ENCODE measurements around the gene PJVK.

The PJVK gene

DNA sequence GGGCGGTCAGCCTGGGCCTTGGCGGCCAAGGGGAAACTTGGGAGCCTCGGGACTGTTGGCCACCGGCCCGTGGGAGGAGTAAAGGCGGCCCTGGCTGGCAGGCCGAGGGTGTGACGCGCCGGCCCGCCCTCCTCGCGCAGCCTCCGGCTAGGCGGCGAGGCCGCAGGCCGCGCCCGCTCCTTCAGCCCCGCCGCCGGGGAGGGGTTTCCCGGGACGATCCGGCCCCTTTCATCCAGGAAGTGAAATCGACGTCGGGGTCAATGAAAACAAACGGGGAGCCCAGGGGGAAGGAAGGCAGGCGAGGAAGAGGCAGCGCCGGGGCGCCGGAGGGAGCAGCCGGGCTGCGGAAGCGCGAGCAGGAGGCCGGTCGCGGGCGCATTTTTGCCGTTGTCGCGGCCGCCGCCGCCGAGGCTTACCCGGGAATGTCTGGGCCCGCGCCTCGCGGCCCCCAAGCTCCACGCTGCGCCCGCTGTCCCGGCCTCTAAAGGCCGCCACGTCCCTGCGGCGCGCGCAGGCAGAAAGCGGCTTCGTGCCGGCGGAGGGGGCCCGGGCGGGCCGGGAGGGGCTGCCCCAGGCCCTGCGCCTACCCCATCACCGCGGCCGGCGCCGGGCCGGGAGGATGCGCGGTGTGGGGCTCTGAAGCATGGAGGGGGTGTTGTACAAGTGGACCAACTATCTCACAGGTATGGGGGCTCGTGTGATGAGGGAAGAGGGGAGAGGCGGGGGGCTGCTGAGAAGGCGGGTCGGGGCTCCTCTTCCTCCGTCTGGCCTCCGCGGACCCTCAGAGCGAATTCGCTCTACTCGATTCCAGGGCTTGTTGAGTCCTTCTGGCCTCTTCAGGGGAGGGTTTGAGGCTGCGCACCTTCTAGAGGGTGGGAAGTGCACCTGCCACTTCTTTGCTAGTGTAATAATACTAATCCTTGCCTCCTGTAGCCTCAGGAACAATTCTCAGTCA, 29.3 kb downstream of the PJVK start, which contains the start of gene PLEKHA3:
PLEKHA3 (plus strand) TSS at position 231 of the 955 bp plus-strand sequence; CDS start at position 644, 413 bp downstream.
- peak; percentile 52 to 60 (median 53) for DNase-seq (ENCODE audit: low read depth in 3 of 3)

DNA sequence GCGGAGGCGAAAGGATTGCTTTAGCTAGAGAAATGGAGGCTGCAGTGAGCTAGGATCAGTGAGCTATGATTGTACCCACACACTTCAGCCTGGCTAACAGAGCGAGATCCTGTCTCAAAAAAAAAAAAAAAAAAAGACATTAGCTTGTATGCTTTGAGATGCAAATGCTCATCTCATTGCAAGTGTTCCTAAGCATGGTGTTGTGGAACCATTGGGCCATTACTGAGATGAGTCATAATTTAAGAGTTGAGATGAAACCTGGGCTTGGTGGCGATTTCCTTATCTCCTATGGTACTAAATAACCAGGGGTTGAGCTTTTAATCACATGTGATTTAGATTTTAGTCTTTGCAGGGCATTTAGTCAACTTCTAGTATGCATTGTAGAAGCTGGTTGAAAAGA, 31.3 kb downstream of the PJVK start:
- no peak for DNase-seq (ENCODE audit: low read depth in 3 of 3)

DNA sequence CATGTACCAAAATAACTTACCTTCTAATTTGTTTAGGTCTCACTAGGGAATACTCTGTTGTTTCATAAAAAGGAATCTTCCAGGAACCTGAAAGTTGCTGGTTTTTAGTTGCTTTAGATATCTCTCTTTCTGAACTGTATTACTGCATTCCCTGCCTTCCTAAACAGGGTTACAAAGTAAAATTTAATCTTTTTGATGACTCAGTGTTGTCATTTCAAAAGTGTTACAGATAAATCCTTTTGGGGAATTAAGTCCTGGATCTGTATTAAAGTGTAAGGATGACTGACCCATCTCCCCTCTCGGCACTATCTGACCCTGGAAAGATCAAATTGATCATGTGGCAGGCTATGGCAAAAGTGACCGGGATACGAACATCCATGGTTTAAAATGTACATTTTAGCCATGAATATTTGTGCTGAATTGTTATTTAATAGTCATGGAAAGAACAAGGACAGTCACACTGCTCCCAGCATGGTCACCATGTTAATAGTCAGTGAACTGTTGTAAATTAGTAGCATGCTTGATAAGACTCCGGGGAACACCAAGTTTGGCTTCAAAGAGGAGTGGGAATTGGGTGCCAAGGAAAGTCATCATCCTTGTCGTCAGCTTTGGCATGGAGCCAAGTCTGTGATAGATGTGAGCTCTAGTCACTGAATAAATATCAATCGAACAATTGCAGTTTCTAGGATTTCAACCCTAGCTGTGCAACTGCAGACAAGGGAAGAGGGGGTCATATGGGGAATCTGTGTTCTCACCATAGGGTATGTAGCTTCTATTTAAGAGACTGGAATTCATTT, 33.3 kb downstream of the PJVK start:
- DNase-seq (ENCODE audit: low read depth in 3 of 3): no peak

DNA sequence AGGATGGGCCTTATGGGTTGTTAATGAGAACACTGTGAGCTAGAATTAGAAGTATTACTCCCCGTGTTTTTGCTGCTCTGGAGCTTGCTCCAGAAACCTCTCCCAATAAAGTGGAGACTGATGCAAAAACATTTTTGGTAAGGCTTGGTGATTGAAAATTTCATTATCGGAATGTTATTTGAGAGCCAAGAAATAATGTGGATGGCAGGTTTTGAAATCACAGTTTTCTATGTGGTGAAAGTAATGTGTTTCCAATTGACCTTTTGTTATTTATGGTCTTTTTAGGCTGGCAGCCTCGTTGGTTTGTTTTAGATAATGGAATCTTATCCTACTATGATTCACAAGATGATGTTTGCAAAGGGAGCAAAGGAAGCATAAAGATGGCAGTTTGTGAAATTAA, 34.2 kb downstream of the PJVK start:
- no peak for DNase-seq (ENCODE audit: low read depth in 3 of 3)

DNA sequence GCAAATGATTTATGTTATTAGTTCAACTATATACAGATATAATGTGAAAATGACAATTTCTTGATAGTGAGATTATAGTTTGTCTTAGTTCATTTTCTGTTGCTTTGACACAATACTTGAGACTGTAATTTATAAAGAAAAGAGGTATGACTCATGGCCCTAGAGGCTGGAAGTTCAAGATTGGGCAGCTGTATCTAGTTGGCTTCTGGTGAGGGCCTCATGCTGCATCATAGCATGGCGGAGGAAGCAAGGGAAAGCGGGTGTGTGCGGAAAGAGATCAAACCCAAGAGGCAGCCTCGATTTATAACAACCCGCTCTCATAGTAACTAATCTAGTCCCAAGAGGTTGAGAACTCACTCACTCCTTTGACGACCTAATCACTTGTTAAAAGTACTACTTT, 40.4 kb downstream of the PJVK start:
- no peak for DNase-seq (ENCODE audit: low read depth in 3 of 3)

DNA sequence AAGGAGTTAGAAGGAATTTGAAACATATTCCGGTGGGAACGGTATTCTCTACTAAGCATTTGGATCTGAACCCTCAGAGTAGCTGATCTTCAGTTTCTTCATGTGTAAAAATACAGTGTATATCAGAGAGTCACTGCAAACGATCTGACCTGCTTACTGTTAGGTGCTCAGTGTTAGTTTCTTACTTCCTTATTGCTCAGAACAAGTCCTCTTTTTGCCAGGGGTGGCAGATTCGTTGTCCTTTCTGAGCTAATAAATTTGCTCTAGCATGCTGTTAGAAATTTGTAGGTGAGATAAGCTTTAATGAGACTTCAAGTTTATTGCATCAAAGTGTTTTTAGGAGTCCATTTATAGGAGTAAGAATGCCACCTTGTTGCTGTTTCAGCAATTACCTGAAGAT, 44.9 kb downstream of the PJVK start:
- no peak for DNase-seq (ENCODE audit: low read depth in 3 of 3)

DNA sequence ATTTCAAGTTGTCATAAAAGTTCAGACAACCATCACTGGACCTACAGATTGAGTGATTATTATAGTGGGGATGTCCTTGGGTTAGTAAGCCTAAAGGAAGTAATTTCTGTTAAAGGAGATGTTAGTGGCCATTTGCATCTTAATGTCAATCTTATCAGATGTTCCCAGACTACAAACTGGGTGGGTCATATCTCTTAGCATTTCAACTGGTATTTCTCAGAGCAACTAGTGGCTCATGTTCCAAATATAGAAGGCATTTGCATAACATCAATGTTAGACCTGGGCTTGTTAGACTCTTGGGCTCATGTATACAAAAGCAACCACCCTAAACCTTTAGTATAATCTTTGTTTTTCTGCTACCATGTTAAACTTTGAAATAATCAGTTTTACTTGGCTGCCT, 47.0 kb downstream of the PJVK start:
- no peak for DNase-seq (ENCODE audit: low read depth in 3 of 3)

DNA sequence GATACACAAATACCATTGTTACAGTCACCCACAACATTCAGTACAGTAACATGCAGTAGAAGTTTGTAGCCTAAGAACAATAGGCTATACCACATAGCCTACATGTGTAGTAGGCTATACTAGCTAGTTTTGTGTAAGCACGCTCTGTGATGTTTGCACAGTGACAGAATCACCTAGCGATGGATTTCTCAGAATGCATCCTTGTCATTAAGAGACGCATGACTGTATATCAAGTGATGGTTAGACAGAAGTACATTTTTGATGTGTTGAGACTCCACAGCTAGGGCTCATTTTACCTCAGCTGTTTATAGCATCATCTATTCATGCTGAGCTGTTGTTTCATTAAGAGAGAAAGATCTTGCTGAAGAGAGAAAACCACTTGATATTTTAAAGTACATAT, 48.5 kb downstream of the PJVK start:
- no peak for DNase-seq (ENCODE audit: low read depth in 3 of 3)

DNA sequence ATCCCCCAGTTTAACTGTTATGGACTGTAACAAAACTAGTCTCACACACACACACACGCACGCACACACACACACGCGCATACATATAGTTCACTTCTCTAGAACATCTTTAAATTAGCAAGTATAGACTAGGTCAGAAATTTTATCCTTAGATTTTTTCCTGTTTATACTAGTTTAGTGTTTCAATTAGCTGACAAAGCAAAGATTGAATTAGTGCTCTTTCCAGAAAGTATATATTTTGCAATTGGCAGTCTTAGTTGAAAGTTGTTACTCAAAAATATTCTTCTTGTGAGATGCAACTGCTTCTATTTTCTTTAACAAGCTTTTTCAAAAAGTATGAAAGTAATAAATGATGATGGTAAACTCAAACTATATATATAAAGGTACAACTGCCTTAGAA, 51.6 kb downstream of the PJVK start:
- no peak for DNase-seq (ENCODE audit: low read depth in 3 of 3)

DNA sequence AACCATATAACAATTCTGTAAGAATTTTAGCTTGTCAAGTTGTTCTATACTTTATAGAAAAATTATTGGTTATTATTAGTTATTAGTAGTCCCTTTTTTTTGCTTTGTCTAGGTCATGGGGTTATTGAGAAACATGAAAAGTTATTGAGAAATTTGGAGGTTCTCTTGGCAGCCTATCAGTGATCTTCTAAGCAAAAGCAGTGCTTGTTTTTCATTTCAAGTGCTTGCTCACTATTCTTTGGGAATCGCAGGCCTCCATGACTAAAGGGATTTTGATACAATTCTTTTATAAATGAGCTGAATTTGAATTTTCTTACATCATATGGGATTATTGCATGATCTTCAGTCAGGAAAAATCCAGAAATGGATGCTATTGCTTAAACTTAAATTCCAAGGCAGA, 54.9 kb downstream of the PJVK start:
- DNase-seq (ENCODE audit: low read depth in 3 of 3): no peak

DNA sequence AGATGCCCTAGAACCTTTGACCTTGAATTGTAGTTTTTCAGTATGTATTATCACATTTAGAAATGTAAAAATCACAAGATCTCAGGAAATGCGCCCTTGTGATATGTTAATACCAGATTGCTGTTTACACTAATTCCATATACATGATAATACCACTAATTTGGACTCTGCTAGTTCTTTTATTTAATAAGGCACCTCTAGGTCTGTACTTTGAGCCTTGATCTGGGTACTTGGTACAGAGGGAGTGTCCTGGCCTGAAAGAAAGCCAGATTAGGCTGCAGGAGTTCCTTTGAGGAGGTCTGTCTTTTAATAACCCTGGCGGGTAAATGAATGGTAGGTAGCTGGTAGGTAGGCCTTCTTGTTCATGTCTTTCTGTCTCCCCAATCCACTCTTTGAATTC, 55.3 kb downstream of the PJVK start:
- DNase-seq (ENCODE audit: low read depth in 3 of 3): no peak

DNA sequence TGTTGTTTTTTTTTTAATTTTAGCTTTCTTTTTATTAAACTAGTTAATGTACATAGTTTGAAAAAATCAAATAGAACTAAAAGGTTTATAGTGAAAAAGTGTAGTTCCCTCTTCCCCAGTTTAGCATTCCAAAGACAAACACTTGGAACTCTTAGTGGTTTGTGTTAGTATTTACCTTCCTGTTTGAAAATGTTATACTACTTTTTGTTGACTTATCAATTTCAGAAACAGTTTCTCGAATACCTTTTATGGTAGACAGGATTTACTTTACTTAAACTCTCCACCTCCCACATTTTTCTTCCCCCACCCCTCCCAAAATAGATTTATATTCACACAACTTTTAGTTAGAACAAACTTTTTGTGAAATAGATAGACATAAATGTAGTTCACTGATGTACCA, 55.8 kb downstream of the PJVK start:
- no peak for DNase-seq (ENCODE audit: low read depth in 3 of 3)

DNA sequence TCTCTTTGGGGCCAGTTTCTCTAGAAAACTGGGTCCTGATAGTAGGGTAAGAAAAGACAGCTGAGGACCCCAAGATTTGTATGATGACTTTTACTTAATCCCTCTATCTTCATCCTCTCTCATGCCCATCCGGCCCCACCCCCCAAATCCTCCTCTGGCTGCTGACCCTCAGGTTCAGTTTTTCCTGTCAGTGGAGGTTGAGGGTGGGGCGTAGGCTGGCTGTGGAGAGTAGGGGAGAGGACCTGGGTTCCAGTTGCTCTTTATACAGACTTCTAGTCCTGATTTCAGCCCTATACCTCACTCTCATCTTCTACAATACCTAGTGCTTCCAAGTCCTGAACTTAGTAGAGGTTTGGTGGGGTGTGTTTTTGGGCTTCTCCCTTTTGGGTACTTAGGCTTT, 57.5 kb downstream of the PJVK start:
- no peak for DNase-seq (ENCODE audit: low read depth in 3 of 3)

DNA sequence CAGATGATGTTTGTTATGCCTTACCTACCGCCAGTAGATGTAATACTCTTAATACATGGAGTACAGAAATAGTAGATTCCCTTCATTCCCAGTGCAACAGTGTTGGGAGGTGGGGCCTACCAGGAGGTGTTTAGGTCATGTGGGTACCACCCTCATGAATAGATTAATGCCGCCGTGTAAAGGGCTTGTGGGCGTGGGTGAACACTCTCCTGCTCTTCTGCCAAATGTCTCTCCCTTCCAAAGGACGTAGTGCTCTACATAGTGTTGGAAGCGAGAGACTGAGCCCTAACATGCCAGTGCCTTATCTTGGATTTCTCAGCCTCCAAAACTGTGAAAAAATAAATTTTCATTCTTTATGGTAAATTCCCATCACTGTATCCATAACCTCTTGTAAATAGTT, 59.2 kb downstream of the PJVK start:
- no peak for DNase-seq (ENCODE audit: low read depth in 3 of 3)

All from stimulated activated CD4-positive, alpha-beta T cell treated with anti-CD3 and anti-CD28 coated beads, TNF-alpha, amount 100 ng/mL, for 48 hours (primary cell).